A673 (cell line): ENCODE results near the gene MPZL1. TPM values are rescaled to one million over a fixed set of nuclear protein-coding genes. Genes with fewer than 3 reads are reported as not detected.

ENCODE experiments used
- BruUV-seq: library from RNA; stranded (reverse); fragments of 400-500 nt; replicated peaks from 2 replicates; lab custom pipeline; 2021; lab: Mats Ljungman, UMichigan
- CTCF ChIA-PET: fragments of 300-600 bp; sonication (Branson Sonifier 250); formaldehyde crosslinking; loops from one replicate; lab custom pipeline; 2022; ENCODE audit warnings: antibody characterized with exemption; lab: Charles Lee
- POLR2A ChIA-PET: fragments of 300-600 bp; sonication (Branson Sonifier 250); formaldehyde crosslinking; loops from one replicate; lab custom pipeline; 2022; ENCODE audit warnings: antibody characterized with exemption; ENCODE audit not compliant: low non-redundant PET; lab: Charles Lee
- DNase-seq: peaks from one replicate; pipeline ENCODE4 v3.0.0-alpha.2; 2015; ENCODE audit warnings: low spot score
- H3K27ac ChIP-seq: fragments of 200-600 bp; sonication (generic); 2 replicates; pipeline ENCODE4 v1.5.1; 2016; ENCODE audit warnings: mixed run types, low read depth, mild to moderate bottlenecking, mixed read lengths, antibody characterized with exemption, low read length; ENCODE audit not compliant: poor library complexity, severe bottlenecking
- H3K27me3 ChIP-seq: fragments of 200-600 bp; sonication (generic); replicated peaks from 2 replicates; pipeline ENCODE4 v1.6.1; 2017; ENCODE audit warnings: mixed run types, low read depth, mild to moderate bottlenecking, mixed read lengths, antibody characterized with exemption, low read length; ENCODE audit not compliant: insufficient read depth, poor library complexity
- H3K36me3 ChIP-seq: fragments of 200-600 bp; sonication (generic); 2 replicates; pipeline ENCODE4 v1.6.1; 2016; ENCODE audit warnings: mixed run types, mild to moderate bottlenecking, mixed read lengths, antibody characterized with exemption, low read length; ENCODE audit not compliant: insufficient read depth, poor library complexity, severe bottlenecking
- H3K4me1 ChIP-seq: fragments of 200-600 bp; sonication (generic); 2 replicates; pipeline ENCODE4 v1.6.1; 2017; ENCODE audit warnings: mixed run types, mild to moderate bottlenecking, mixed read lengths, antibody characterized with exemption, low read length; ENCODE audit not compliant: insufficient read depth, poor library complexity, severe bottlenecking
- H3K4me3 ChIP-seq: fragments of 200-600 bp; sonication (generic); 2 replicates; pipeline ENCODE4 v1.5.1; 2016; ENCODE audit warnings: low read depth, mixed run types, mild to moderate bottlenecking, mixed read lengths, low read length; ENCODE audit not compliant: poor library complexity, severe bottlenecking
- H3K9me3 ChIP-seq: fragments of 200-600 bp; sonication (generic); 2 replicates; pipeline ENCODE4 v1.6.1; 2016; ENCODE audit warnings: mixed run types, low read depth, mild to moderate bottlenecking, mixed read lengths, antibody characterized with exemption, low read length; ENCODE audit not compliant: poor library complexity, severe bottlenecking
- CTCF ChIP-seq: fragments of 300-800, 200-600 bp; sonication (generic); conservative IDR thresholded peaks from 2 replicates; pipeline ENCODE4 v1.5.1; 2017; ENCODE audit warnings: low read depth, mild to moderate bottlenecking, antibody characterized with exemption, low read length, moderate library complexity, mixed read lengths
- EZH2 ChIP-seq: fragments of 200-600 bp; sonication (generic); IDR thresholded peaks from 2 replicates; pipeline ENCODE4 v1.6.1; 2017; ENCODE audit warnings: borderline replicate concordance, low read depth, mild to moderate bottlenecking, mixed read lengths, antibody characterized with exemption, low read length; ENCODE audit not compliant: poor library complexity, severe bottlenecking
- intact Hi-C: fragments of 100-400 bp; cut with micrococcal nuclease; formaldehyde crosslinking; loops from one replicate; pipeline ENCODE4 v1.10.0; 2022; ENCODE audit not compliant: unreplicated experiment
- total RNA-seq: library from RNA; stranded (reverse); gene quantifications from 2 replicates; pipeline ENCODE4 v1.2.3, GENCODE V29; 2021

MPZL1 gene
- total RNA-seq, 1 experiment from 2014 or later: 87.8 TPM

DNA sequence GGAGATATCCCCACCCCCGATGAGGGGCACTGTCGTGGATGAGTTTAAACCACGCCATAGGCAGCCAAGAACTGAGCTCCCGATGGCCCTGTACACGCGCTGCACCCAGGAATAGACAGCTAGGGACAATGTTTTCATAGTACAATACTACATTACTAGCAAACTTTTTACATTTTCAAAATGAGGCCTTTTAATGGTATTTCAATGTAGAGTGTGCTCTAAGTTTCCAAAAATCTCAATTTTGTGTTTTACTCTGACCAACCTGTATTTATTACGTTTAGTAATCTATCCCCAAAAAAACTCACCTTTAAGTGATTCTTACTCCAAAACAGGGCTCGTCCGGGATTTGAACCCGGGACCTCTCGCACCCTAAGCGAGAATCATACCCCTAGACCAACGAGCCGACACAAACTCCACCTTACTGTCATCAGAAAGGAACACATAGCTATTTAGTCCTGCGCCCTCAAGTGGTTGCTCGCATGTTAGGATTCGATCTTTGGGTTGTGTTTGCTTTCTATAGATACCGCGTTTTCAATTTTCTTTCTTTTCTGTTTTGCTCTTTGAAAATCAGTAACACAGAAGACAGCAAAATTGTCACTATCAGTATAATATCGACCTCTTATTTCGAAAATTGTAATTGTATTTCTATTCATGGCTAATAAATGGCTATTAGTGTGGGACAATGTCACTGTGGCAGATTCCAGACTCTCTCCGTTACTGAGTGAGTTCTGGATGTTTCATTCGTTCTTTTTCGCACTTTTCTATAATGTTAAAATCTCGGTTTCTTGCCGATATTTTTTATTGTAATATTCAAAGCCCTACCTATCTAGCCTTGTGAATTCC is 6.4 kb upstream of the MPZL1 start:
- no peaks in the 10 kb centered on the region for H3K27me3 ChIP-seq
- no TSS peak for BruUV-seq
- TF ChIP-seq EZH2: no peak
- TF ChIP-seq CTCF: peak; percentile 92
- no peaks in the 10 kb centered on the region for H3K36me3 ChIP-seq
- ChIA-PET POLR2A (no interaction called here), CTCF (interaction anchor here (0.7 kb wide), 1 partner anchor 47 kb away, joined by 3 read pairs; no protein-coding TSS in a partner anchor)
- H3K4me1 ChIP-seq: no peaks in the 10 kb centered on the region
- DNase-seq: peak; percentile 92
- intact Hi-C loops: loop anchor here (2.0 to 10.0 kb wide), 3 partner anchors 87 to 1891 kb away; partner anchors contain the start of genes DCAF6, MPC2 and UCK2
- H3K4me3 ChIP-seq: peak overlapping the region; percentile 67
- no peaks in the 10 kb centered on the region for H3K9me3 ChIP-seq
- peak overlapping the region; percentile 92 for H3K27ac ChIP-seq

DNA sequence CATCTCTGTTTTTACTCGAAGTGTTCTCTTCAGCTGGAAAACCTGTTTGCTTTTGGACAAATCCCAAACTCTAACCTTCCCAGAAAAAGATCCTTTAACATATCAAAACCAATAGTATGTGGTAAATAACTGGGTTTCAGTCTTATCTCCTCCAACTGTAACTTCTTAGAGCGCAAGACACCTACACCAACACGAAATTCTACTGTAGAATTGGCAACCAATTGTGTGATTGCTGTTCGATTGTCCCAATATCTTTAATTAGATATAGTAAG is 5.8 kb upstream of the MPZL1 start:
- TF ChIP-seq EZH2: no peak
- TF ChIP-seq CTCF: no peak
- peak overlapping the region; percentile 78 for H3K27ac ChIP-seq
- no TSS peak for BruUV-seq

GRCh38 chr1:167717351-167717750 is 4.4 kb upstream of the MPZL1 start:
- ChIA-PET POLR2A (no interaction called here), CTCF (interaction anchor here (1.2 kb wide), 1 partner anchor 86 kb away, joined by 12 read pairs; no protein-coding TSS in a partner anchor)
- H3K27ac ChIP-seq: no peak overlapping the region
- H3K36me3 ChIP-seq: no peaks in the 10 kb centered on the region
- intact Hi-C loops: loop anchor here (10.0 kb wide), 2 partner anchors 217 to 1893 kb away; partner anchors contain the start of genes DCAF6, MPC2 and UCK2
- no peaks in the 10 kb centered on the region for H3K27me3 ChIP-seq
- H3K4me3 ChIP-seq: no peak overlapping the region
- no peaks in the 10 kb centered on the region for H3K4me1 ChIP-seq
- BruUV-seq: no TSS peak
- TF ChIP-seq EZH2 (no peak), CTCF (no peak)
- no peak for DNase-seq
- H3K9me3 ChIP-seq: no peaks in the 10 kb centered on the region

More for the DNA sequence above, 5.8 kb upstream of the MPZL1 start:
- intact Hi-C loops: loop anchor here (2.0 to 10.0 kb wide), 3 partner anchors 87 to 1891 kb away; partner anchors contain the start of genes DCAF6, MPC2 and UCK2
- H3K4me3 ChIP-seq: peak overlapping the region; percentile 67
- ChIA-PET CTCF (interaction anchor here (0.7 to 1.2 kb wide), 2 partner anchors 87 to 367 kb away, joined by 12 read pairs; no protein-coding TSS in a partner anchor), POLR2A (no interaction called here)
- no peak for DNase-seq
- H3K9me3 ChIP-seq: no peaks in the 10 kb centered on the region
- no peaks in the 10 kb centered on the region for H3K4me1 ChIP-seq
- H3K27me3 ChIP-seq: no peaks in the 10 kb centered on the region
- H3K36me3 ChIP-seq: no peaks in the 10 kb centered on the region
